Measurements from ENCODE around the gene CDHR4. TPM values are rescaled to one million over a fixed set of nuclear protein-coding genes. Genes with fewer than 3 reads are reported as not detected.
A peak's percentile ranks its signal among the peaks of the same experiment; 100 is the strongest.
"Not testable (repeated sequence)": the region's sequence is repeated elsewhere in the genome, so short reads cannot be mapped to it uniquely, and the experiment has no call there.

The CDHR4 gene
- polyA plus RNA-seq, 3 donors: not detected

GRCh38 chr3:49781415-49782199 lies 18.1 kb downstream of the CDHR4 start:
- no peaks in the 10 kb centered on the region for H3K9me3 ChIP-seq (replicated peaks in 1 of 2; ENCODE audit: control insufficient read depth in 1 of 2, insufficient read depth in 1 of 2, low read length in 2 of 2)
- H3K27ac ChIP-seq (ENCODE audit: low read depth in 1 of 2, low read length in 2 of 2): no peak overlapping the region
- peaks cover 64% of the 10 kb centered on the region for H4K20me1 ChIP-seq (ENCODE audit: insufficient read depth, low read length)
- Mint-ChIP-seq H3K4me3 (no peak overlapping the region), H3K36me3 (peaks cover 32 to 65% of the 10 kb centered on the region in 2 donors), H3K27ac (peak overlapping the region in 3 of 7 donors; percentile 9 to 50 (median 47)), H3K27me3 (ENCODE audit: low read depth in 3 of 3) (peaks cover 0 to 3% (median 0%) of the 10 kb centered on the region in 3 donors), H3K9me3 (peaks cover 0 to 2% (median 0%) of the 10 kb centered on the region in 7 donors), H3K4me1 (peaks cover 31% of the 10 kb centered on the region)
- no peak overlapping the region for H3K4me2 ChIP-seq (replicated peaks; ENCODE audit: extremely low read depth, low read length, poor library complexity, severe bottlenecking)
- H3K9ac ChIP-seq (ENCODE audit: insufficient read depth, low read length, poor library complexity, severe bottlenecking): no peak overlapping the region
- no peak overlapping the region for H2AFZ ChIP-seq (ENCODE audit: insufficient read depth, low read depth, low read length, poor library complexity, severe bottlenecking)
- no peaks in the 10 kb centered on the region for H3K27me3 ChIP-seq (ENCODE audit: control insufficient read depth in 2 of 2, insufficient read depth in 2 of 2, low read length in 2 of 2)
- H3K79me2 ChIP-seq (ENCODE audit: insufficient read depth, low read length): peaks cover 96% of the 10 kb centered on the region
- intact Hi-C loops (cut with micrococcal nuclease): loop anchor here in 1 of 2 donors (10.0 kb wide), 1 partner anchor 57 kb away; the partner anchor contains the start of gene GMPPB
- TF ChIP-seq CTCF (IDR thresholded peaks at IDR 0.05): no peak
- peaks cover 11 to 18% of the 10 kb centered on the region in 2 donors for H3K4me1 ChIP-seq (ENCODE audit: control insufficient read depth in 1 of 2, insufficient read depth in 2 of 2, low read length in 2 of 2)
- H3K36me3 ChIP-seq (replicated peaks in 1 of 2; ENCODE audit: control insufficient read depth in 1 of 2, insufficient read depth in 2 of 2, low read length in 2 of 2): peaks cover 19 to 50% of the 10 kb centered on the region in 2 donors
- WGBS (ENCODE audit: insufficient coverage): 100% methylated on average over 2 of the region's 5 CpGs
- H3K4me3 ChIP-seq (replicated peaks in 1 of 3; ENCODE audit: low read depth in 2 of 3, low read length in 3 of 3): no peak overlapping the region
- DNase-seq: no peak

- not testable (repeated sequence) for H3K9ac ChIP-seq (ENCODE audit: insufficient read depth, low read length, poor library complexity, severe bottlenecking); H3K4me3 ChIP-seq (replicated peaks in 1 of 3; ENCODE audit: low read depth in 2 of 3, low read length in 3 of 3); H3K4me3 Mint-ChIP-seq; H3K27me3 ChIP-seq (ENCODE audit: control insufficient read depth in 2 of 2, insufficient read depth in 2 of 2, low read length in 2 of 2); H3K4me2 ChIP-seq (replicated peaks; ENCODE audit: extremely low read depth, low read length, poor library complexity, severe bottlenecking); H3K27me3 Mint-ChIP-seq (ENCODE audit: low read depth in 3 of 3); H2AFZ ChIP-seq (ENCODE audit: insufficient read depth, low read depth, low read length, poor library complexity, severe bottlenecking); DNase-seq; H3K9me3 Mint-ChIP-seq; H3K9me3 ChIP-seq (replicated peaks in 1 of 2; ENCODE audit: control insufficient read depth in 1 of 2, insufficient read depth in 1 of 2, low read length in 2 of 2)
- Mint-ChIP-seq H3K36me3 (peaks cover 34 to 71% of the 10 kb centered on the region in 2 donors), H3K27ac (peak overlapping the region in 1 of 7 donors; percentile 9), H3K4me1 (peaks cover 30% of the 10 kb centered on the region)
- 93% methylated on average over 7 of the region's 9 CpGs for WGBS (ENCODE audit: insufficient coverage)
- intact Hi-C loops (cut with micrococcal nuclease): loop anchor here in 1 of 2 donors (10.0 kb wide), 1 partner anchor 56 kb away; the partner anchor contains the start of gene GMPPB
- peaks cover 19 to 56% of the 10 kb centered on the region in 2 donors for H3K36me3 ChIP-seq (replicated peaks in 1 of 2; ENCODE audit: control insufficient read depth in 1 of 2, insufficient read depth in 2 of 2, low read length in 2 of 2)
- H3K27ac ChIP-seq (ENCODE audit: low read depth in 1 of 2, low read length in 2 of 2): peak overlapping the region in 1 of 2 donors; percentile 51
- H3K4me1 ChIP-seq (ENCODE audit: control insufficient read depth in 1 of 2, insufficient read depth in 2 of 2, low read length in 2 of 2): peaks cover 10 to 17% of the 10 kb centered on the region in 2 donors
- H3K79me2 ChIP-seq (ENCODE audit: insufficient read depth, low read length): peaks cover 99% of the 10 kb centered on the region
- H4K20me1 ChIP-seq (ENCODE audit: insufficient read depth, low read length): peaks cover 71% of the 10 kb centered on the region
These were observed 18.7 kb downstream of the CDHR4 start for GRCh38 chr3:49780975-49781365.

Data from CD14-positive monocyte (primary cell).